ENCODE data around the gene MYLIP. TPM values are rescaled to one million over a fixed set of nuclear protein-coding genes. Genes with fewer than 3 reads are reported as not detected.
A peak's percentile ranks its signal among the peaks of the same experiment; 100 is the strongest.
"Not testable (repeated sequence)": the region's sequence is repeated elsewhere in the genome, so short reads cannot be mapped to it uniquely, and the experiment has no call there.

The MYLIP gene
- total RNA-seq, 1 donor from 2014 or later = 20.2 TPM

DNA sequence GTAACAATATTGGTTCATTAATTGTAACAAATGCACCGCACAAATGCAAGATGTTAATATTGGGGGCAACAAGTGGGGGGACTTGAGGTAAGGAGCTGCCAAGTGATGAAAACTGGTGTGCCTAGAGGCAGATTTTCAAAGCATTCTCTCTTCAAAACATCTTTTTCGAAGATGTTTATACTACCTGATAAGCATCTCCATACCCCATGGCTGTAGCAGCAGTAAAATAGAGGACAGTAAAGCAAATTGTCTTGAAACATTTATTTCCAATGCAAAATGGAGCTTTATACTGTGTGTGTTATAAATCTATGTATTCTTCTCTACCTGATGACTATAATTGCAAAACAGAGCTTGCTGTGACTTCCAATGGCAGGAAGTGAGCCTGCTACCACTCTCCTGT, 42.5 kb downstream of the MYLIP start:
- DNase-seq (ENCODE audit: low read depth in 2 of 2) = no peak

DNA sequence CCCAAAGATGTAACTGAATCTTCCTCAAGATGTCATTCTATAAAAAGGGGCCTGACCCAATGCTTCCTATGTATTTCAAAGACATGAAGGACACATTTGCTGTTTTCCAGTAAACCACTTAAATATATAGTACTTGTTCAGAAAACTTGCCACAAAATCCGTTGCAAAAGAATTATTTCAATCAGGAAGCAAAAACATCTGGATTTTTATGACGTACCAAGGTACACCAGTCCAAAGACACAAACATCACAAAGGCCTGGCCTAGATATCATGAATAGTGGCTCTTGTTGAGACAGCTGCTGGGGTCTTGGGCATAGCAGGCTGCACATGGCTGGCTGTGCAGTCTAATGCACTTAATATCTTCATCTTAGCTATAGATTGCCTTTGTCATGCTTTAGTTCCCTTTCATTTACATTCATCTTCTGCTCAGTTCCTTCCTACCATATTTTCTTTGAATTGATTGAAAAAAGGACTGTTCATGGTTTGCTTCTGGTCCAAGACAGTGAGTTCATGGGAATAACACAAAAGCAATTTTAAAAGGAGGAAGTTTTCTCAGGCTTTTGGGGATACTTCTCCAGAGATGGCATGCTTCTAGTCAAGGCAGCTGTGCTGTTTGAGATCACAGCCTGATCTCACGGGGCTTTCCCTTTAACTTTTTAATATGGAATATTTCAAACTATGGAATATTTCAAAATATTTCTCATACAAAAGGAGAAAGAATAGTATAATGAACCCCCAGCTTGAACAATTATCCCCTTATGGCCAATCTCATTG, 44.5 kb downstream of the MYLIP start:
- no peak for DNase-seq (ENCODE audit: low read depth in 2 of 2)

DNA sequence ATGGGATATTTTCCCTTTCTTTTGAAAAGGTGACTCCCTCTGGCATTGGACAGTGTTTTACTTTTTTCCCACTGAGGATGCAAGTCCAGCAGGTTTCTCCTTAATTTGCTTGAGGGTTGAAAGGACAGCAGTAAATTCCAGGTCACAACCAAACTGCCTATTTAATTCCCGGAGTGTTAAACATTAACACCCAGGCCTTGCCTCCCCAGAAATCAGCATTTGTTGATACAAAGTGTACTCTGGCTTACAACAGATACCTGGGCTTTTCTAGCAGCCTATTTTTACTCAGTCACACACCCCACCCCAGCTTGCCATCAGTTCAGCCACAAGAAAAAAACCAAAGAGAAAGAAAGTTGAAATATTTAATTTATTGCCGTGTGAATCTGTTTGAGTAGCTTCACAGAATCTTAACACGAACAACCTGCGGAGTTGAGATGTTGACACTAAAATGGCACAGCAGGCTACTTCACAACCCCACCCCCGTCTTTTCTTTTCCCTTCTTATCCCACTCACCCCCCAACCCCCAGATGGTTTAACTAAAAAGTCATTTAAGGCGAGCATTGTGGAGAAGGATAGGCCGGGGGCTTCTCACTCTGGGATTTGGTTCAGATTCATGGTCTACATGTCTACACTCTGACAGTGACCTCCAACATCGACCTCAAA, 45.7 kb downstream of the MYLIP start:
- DNase-seq (ENCODE audit: low read depth in 2 of 2) = no peak

DNA sequence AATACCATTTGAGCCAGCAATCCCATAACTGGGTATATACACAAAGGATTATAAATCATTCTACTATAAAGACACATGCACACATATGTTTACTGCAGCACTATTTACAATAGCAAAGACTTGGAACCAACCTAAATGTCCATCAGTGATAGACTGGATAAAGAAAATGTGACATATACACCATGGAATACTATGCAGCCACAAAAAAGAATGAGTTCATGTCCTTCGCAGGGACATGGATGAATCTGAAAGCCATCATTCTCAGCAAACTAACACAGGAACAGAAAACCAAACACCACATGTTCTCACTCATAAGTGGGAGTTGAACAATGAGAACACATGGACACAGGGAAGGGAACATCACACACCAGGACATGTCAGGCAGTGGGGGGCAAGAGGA, 47.7 kb downstream of the MYLIP start:
- DNase-seq (ENCODE audit: low read depth in 2 of 2) = not testable (repeated sequence)

DNA sequence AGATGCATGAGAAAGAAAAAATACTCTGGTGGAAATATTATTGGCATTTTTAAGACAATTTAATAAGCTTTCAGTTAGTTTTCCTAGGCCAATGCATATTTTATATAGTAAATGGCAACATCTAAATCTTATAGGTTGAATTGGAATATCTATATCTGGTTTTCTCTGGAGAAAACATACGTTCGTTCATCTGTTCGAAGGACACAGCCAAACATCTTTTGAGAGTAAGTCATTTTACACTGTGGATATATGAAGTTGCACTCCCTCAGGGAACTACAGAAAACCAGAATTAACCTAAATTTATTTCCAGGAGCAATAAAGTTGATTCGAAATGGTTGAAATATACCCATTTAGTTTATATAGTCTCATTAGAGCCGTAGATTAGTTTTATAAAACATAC, 49.0 kb downstream of the MYLIP start:
- no peak for DNase-seq (ENCODE audit: low read depth in 2 of 2)

DNA sequence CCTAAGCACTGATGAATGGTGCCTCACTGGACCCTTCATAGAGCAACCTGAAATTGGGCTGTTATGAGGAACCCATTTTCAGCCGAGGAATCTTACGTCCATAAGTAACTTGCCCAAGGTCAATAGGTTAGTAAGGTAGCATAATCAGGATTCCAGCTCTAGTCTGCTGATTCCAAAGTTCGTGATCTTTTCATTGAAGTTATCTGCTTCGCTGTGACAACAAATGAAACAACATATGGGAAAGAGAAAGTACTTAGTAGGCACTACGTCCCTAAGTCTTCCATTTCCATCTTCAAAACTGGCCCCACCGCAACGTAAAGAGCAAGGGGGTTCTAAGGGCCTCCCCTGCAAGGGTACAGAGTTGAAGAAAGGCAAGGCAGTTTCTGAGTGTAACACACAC, 49.5 kb downstream of the MYLIP start:
- no peak for DNase-seq (ENCODE audit: low read depth in 2 of 2)

DNA sequence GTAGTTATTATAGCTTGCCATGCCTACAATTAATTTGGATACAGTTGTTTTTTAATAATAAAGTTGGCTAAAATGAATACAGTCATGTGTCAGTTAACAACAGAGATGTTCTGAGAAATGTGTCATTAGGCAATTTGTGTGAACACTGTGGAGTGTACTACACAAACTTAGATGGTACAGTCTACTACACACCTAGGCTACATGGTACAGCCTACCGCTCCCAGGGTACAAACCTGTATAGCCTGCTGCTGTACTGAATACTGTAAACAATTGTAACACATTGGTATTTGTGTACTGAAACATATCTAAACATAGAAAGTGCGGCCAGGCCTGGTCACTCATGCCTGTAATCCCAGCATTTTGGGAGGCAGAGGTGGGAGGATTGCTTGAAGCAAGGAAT, 50.2 kb downstream of the MYLIP start:
- no peak for DNase-seq (ENCODE audit: low read depth in 2 of 2)

DNA sequence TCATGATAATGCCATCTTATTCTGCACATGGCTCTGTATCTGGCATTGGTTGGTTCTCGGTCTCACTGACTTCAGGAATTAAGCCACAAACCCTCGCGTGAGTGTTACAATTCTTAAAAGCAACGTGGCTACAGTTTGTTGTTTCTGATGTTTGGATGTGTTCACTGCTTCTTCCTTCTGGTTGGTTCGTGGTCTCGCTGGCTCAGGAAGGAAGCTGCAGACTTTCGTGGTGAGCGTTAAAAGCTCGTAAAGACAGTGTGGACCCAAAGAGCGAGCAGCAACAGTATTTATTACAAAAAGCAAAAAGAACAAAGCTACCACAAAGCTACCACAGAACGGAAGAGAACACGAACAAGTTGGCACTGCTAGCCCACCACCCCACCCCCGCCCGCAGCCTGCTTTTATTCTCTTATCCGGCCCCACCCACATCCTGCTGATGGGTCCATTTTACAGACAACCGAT, 51.1 kb downstream of the MYLIP start:
- no peak for DNase-seq (ENCODE audit: low read depth in 2 of 2)

DNA sequence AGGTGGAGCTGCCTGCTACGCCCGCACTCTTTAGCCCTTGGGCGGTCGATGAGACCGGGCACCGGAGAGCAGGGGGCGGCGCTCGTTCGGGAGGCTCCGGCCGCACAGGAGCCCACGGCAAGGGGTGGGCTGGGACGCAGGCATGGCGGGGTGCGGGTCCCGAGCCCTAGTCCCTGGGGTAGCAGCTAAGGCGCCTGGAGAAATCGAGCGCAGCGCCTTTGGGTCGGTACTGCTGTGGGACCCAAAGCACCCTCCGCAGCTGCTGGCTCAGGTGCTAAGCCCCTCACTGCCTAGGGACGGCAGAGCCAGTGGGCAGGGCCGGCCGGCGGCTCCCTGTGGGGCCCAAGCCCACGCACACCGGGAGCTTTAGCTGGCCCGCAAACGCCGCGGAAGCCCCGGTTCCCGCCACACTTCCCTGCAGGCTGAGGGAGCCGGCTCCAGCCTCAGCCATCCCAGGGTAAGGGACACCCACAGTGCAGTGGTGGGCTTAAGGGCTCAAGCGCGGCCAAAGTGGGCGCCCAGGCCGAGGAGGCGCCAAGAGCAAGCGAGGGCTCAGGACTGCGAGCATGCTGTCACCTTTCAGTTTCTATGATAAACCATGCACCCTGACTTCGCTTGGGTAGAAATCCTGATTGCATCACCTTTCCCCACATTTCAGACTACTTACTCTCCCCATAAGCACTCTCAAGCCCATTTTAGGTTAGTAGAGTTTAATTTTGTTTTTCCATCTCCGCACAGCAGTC, 52.0 kb downstream of the MYLIP start:
- no peak for DNase-seq (ENCODE audit: low read depth in 2 of 2)

DNA sequence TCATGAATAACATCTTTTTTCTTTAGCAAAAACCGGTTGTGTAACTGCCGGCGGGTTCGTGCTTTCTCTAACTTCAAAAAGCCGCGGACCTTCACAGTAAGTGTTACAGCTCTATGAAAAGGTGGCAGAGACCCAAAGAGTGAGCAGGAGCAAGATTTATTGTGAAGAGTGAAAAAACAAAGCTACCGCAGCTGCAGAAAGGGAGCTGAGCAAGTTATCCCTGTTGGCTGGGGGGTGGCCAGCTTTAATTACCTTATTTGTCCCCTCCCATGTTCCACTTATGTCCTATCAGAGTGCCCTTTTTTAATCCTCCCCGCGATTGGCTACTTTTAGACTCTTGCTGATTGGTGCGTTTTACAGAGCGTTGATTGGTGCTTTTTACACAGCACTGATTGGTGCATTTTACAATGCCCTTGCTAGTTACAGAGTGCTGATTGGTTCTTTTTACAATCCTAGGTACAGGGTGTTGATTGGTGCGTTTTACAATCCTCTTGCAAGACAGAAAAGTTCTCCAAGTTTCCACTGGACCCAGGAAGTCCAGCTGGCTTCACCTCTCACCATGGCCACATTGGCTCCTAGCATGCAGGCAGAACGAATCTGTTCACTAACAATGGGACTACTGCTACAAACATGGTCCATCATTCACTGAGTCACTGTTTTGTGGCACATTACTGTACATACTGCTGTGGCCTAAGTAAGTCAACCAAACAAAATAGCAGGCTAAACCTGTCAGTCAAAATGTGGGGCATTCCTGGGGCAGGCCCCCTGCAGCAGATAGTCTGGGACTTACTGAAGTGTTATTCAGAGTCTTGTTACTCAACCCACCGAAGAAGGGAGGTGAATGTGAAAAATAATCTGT, 52.8 kb downstream of the MYLIP start:
- DNase-seq (ENCODE audit: low read depth in 2 of 2) = no peak

DNA sequence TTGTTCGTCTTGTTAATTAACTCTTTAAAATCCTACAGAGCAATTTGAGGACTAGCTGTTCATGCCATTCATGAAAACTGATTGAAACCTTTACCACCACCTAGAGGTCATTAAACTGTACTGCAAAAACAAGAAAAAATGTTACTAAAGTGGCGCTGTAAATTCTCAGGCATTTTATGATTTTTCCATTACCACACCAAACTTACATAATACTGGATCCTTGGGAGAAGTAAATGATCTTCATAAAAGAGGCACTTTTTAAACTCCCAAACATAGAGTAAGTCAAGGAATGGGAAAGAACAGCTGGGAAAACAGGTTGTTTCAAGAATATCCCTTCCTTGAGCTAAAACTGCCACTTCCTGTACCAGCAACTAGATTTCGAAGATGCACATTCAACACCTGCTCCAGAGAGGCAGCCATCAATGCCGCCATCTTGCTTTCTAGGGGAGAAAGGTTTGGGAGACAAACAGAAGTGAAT, 54.3 kb downstream of the MYLIP start:
- DNase-seq (ENCODE audit: low read depth in 2 of 2) = peak in 1 of 2 donors; percentile 60

DNA sequence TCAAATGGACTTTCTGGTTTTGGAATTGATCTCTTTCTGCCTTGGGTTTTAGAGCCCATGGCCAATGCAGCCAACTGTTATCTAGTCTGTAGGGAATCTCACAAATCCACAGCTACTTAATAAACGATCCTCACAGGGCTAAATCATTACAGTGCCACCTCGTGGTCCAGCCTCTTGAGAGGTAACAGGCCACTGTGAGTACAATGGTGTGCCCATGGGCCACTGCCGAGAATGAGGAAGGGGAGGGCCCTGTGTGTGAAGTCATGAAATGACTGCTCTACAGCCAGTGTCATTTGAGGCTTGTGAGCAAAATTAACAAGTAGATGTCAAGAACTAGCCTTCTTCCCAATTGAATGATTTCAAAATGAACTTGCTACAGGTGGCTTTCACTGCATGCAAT, 55.2 kb downstream of the MYLIP start:
- peak in 1 of 2 donors; percentile 63 for DNase-seq (ENCODE audit: low read depth in 2 of 2)

DNA sequence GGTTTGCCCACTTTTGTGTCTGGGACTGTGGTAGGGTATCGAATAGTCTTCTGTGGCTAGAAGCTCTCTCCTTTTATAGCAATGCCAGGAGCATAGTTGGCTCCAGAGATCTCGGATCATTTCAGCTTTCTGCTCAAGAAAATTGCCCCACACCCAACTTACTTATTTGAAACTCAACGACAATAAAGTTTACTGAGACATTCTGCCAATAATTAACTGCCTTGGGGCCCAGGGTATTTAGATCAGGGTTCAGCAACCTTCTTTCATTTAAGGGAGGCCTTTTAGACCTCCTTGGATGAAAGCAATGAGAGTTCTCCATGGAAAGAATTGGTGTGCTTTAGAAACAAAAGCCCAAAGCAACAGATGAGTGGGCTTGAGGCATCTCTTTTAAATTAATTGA, 55.7 kb downstream of the MYLIP start:
- DNase-seq (ENCODE audit: low read depth in 2 of 2) = no peak

DNA sequence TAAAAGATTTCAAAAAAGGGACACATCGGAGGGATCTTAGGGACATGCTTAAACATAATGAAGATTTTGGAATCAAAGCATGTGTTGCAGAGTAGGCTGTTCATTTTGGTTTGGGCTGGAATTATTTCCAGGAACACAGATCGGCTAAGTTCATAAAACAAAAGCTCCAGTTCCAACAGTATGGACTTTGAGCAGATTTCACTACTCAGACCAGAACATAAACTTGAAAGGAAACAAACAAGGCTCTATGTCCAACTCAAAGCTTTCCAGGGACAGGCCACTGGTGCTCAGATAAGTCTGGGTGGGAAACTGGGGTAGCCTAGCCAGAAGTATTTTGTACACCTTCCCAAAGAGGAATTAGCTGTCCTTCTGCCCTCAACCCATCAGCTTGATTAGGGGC, 58.3 kb downstream of the MYLIP start:
- DNase-seq (ENCODE audit: low read depth in 2 of 2) = no peak

DNA sequence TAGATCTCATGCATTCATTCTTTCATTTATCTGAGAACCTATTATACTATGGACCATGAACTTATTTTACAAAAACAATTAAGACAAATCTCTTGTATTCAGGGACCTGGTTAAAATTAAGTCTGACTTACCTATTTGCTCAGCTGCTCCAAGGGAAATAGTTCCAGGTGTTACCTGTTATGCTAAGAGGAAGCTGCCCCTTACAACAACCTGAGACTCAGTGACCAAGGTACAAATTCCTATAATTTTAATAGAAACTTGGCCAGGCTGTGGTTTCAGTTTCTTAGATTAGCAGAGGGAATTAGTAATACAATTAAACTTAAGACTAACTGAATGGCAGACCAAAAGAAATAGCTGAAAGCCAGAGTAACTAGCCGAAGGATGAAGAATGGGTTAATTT, 61.3 kb downstream of the MYLIP start:
- no peak for DNase-seq (ENCODE audit: low read depth in 2 of 2)

DNA sequence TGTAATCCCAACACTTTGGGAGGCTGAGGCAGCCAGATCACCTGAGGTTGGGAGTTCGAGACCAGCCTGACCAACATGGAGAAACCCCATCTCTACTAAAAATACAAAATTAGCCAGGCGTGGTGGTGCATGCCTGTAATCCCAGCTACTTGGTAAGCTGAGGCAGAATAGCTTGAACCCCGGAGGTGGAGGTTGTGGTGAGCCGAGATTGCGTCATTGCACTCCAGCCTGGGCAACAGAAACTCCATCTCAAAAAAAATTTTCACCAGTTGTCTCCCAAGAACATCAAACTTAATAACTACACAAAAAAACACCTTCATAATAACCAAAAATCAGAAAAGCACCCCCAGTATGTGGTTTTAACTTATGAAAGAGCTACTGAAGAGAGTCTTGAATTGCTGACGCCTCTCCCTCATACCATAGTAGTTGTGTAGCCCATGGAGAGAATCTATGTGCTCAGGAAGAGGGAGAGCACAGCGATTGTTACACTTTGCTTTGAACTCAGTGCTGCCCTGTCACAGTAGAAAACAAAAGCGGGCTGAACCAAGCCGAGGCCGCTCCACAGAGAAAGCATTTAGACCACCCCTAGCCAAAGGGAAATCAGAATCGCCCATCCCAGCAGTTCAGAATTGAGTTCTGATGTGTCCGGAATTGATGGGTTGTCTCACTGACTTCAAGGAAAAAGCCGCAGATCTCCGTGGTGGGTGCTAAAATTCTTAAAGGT, 67.5 kb downstream of the MYLIP start:
- DNase-seq (ENCODE audit: low read depth in 2 of 2) = no peak

DNA sequence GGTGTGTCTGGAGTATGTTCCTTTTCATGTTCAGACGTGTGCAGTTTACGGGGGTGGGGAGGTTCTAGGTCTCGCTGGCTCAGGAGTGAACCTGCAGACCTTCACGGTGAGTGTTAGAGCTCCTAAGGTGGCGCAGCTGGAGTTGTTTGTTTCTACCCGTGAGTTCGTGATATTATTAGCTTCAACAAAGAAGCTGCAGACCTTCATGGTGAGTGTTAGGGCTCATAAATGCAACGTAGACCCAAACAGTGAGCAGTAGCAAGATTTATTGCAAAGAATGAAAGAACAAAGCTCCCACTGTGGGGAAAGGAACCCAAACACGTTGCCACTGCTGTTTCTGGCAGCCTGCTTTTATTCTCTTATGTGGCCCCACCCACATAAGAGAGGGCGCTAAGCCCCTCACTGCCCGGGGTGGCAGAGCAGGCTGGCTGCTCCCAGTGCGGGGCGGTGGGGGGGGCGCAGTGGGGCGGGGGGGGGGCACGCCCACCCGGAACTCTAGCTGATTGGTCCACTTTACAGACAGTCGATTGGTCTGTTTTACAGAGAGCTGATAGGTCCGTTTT, 68.2 kb downstream of the MYLIP start:
- no peak for DNase-seq (ENCODE audit: low read depth in 2 of 2)
